Stimulated activated CD8-positive, alpha-beta memory T cell treated with anti-CD3 and anti-CD28 coated beads, Interleukin-12 subunit alpha, Interleukin-12 subunit beta, amount 100 ng/mL, for 24 hours (primary cell): Measurements from ENCODE around the gene PCDHGC4.

Experiments used
- DNase-seq: peaks from one replicate; pipeline ENCODE4 v3.0.0-alpha.2; 2020; ENCODE audit errors: extremely low read depth

Gene PCDHGC4

GRCh38 chr5:141484641-141485311 lies at the start of gene PCDHGC4:
Gene PCDHGC4, plus strand, starts transcription at chr5:141485030. Its CDS starts 144 bp downstream, at chr5:141485174.
- no peak for DNase-seq

GRCh38 chr5:141437221-141437620 lies 47.6 kb upstream of the PCDHGC4 start:
- no peak for DNase-seq

- DNase-seq = no peak
Measured at GRCh38 chr5:141439411-141440141, 45.3 kb upstream of the PCDHGC4 start.

GRCh38 chr5:141440341-141440740 lies 44.5 kb upstream of the PCDHGC4 start:
- DNase-seq = no peak

- no peak for DNase-seq
Measured at GRCh38 chr5:141441571-141442170, 43.2 kb upstream of the PCDHGC4 start.

GRCh38 chr5:141465351-141465750 lies 19.5 kb upstream of the PCDHGC4 start:
- no peak for DNase-seq

- DNase-seq = no peak
Measured at GRCh38 chr5:141475625-141476131, 9.2 kb upstream of the PCDHGC4 start, which contains the start of gene PCDHGC3. Gene PCDHGC3, plus strand, starts transcription at chr5:141475966. Its CDS starts 151 bp downstream, at chr5:141476117.

GRCh38 chr5:141476132-141476911 lies 8.5 kb upstream of the PCDHGC4 start:
- DNase-seq = no peak

GRCh38 chr5:141477044-141477575 lies 7.7 kb upstream of the PCDHGC4 start:
- no peak for DNase-seq

GRCh38 chr5:141477815-141478214 lies 7.0 kb upstream of the PCDHGC4 start:
- DNase-seq = no peak

GRCh38 chr5:141478321-141478945 lies 6.4 kb upstream of the PCDHGC4 start:
- no peak for DNase-seq

GRCh38 chr5:141479776-141480175 lies 5.1 kb upstream of the PCDHGC4 start:
- no peak for DNase-seq

- no peak for DNase-seq
Measured at GRCh38 chr5:141483902-141484301, 928 bp upstream of the PCDHGC4 start.

- DNase-seq = no peak
Measured at GRCh38 chr5:141484310-141484640, 555 bp upstream of the PCDHGC4 start.

GRCh38 chr5:141485321-141486055 lies 658 bp downstream of the PCDHGC4 start:
- DNase-seq = no peak

GRCh38 chr5:141486091-141486490 lies 1.3 kb downstream of the PCDHGC4 start:
- no peak for DNase-seq

GRCh38 chr5:141487131-141487530 lies 2.3 kb downstream of the PCDHGC4 start:
- no peak for DNase-seq

GRCh38 chr5:141488591-141489561 lies 4.0 kb downstream of the PCDHGC4 start, which contains the start of gene PCDHGC5:
Gene PCDHGC5, plus strand, starts transcription at chr5:141489081. Its CDS starts 160 bp downstream, at chr5:141489241.
- no peak for DNase-seq

GRCh38 chr5:141489841-141490240 lies 5.0 kb downstream of the PCDHGC4 start:
- DNase-seq = no peak
